GM23338 (cell line): Measurements from ENCODE around the gene PTGIS. TPM values are rescaled to one million over a fixed set of nuclear protein-coding genes. Genes with fewer than 3 reads are reported as not detected.

ENCODE experiments used
- ATAC-seq: fragments of 200-7000 bp; cut with Tn5 transposase; 3 replicates; pipeline ENCODE4 v1.9.1; 2020
- DNase-seq: peaks from one replicate; pipeline ENCODE4 v3.0.0-alpha.2; 2015; ENCODE audit warnings: low spot score
- H2AFZ ChIP-seq: fragments of 200-600 bp; sonication (generic); 2 replicates; pipeline ENCODE4 v1.8.0; 2016; ENCODE audit warnings: antibody characterized with exemption, mild to moderate bottlenecking, moderate library complexity
- H3F3A ChIP-seq: fragments of 200-600 bp; sonication (generic); replicated peaks from 2 replicates; pipeline ENCODE4 v1.8.0; 2017; ENCODE audit warnings: antibody characterized with exemption, mixed run types, low read depth
- H3K27ac ChIP-seq: fragments of 200-600 bp; sonication (generic); 2 replicates; pipeline ENCODE4 v1.6.1; 2016; ENCODE audit warnings: low read depth
- H3K27me3 ChIP-seq: fragments of 200-600 bp; sonication (generic); 2 replicates; pipeline ENCODE4 v1.8.0; 2016; ENCODE audit warnings: mild to moderate bottlenecking, mixed run types, moderate library complexity; ENCODE audit not compliant: insufficient read depth
- H3K36me3 ChIP-seq: fragments of 200-600 bp; sonication (generic); 2 replicates; pipeline ENCODE4 v1.8.0; 2016; ENCODE audit warnings: mild to moderate bottlenecking; ENCODE audit not compliant: insufficient read depth
- H3K4me1 ChIP-seq: fragments of 200-600 bp; sonication (generic); 2 replicates; pipeline ENCODE4 v1.8.0; 2016; ENCODE audit warnings: mild to moderate bottlenecking, moderate library complexity; ENCODE audit not compliant: insufficient read depth
- H3K4me2 ChIP-seq: fragments of 200-600 bp; sonication (generic); 2 replicates; pipeline ENCODE4 v1.7.1; 2017; ENCODE audit warnings: mixed run types
- H3K4me3 ChIP-seq: fragments of 200-600 bp; sonication (generic); 2 replicates; pipeline ENCODE4 v1.6.1; 2016; ENCODE audit warnings: mixed run types
- H3K79me2 ChIP-seq: fragments of 200-600 bp; sonication (generic); replicated peaks from 2 replicates; pipeline ENCODE4 v1.8.0; 2017; ENCODE audit warnings: mild to moderate bottlenecking; ENCODE audit not compliant: insufficient read depth
- H3K9me2 ChIP-seq: fragments of 200-600 bp; sonication (generic); 2 replicates; pipeline ENCODE4 v1.8.0; 2017; ENCODE audit not compliant: insufficient read depth
- H4K20me1 ChIP-seq: fragments of 200-600 bp; sonication (generic); replicated peaks from 2 replicates; pipeline ENCODE4 v1.8.0; 2017; ENCODE audit warnings: mild to moderate bottlenecking; ENCODE audit not compliant: insufficient read depth
- H3K27ac Mint-ChIP-seq: 2 replicates; pipeline ENCODE4 v1.8.0; 2020; ENCODE audit warnings: inconsistent platforms, mild to moderate bottlenecking, moderate library complexity, mixed read lengths
- H3K27me3 Mint-ChIP-seq: 3 replicates; pipeline ENCODE4 v1.8.0; 2022; ENCODE audit warnings: low read depth, mild to moderate bottlenecking, moderate library complexity, mixed read lengths, inconsistent platforms; ENCODE audit not compliant: insufficient read depth, poor library complexity
- H3K36me3 Mint-ChIP-seq: 3 replicates; pipeline ENCODE4 v1.8.0; 2021; ENCODE audit warnings: low read depth, mild to moderate bottlenecking, inconsistent platforms, moderate library complexity, mixed read lengths
- H3K4me1 Mint-ChIP-seq: 3 replicates; pipeline ENCODE4 v1.8.0; 2020; ENCODE audit warnings: mild to moderate bottlenecking, inconsistent platforms, mixed read lengths
- H3K4me3 Mint-ChIP-seq: 3 replicates; pipeline ENCODE4 v1.8.0; 2021; ENCODE audit warnings: moderate library complexity, mild to moderate bottlenecking, inconsistent platforms, mixed read lengths
- H3K9me3 Mint-ChIP-seq: 3 replicates; pipeline ENCODE4 v1.8.0; 2020; ENCODE audit warnings: moderate library complexity, mild to moderate bottlenecking, inconsistent platforms, mixed read lengths
- EZH2 ChIP-seq: fragments of 200-600 bp; sonication (generic); IDR thresholded peaks from one replicate; pipeline ENCODE4 v1.8.0; 2017; ENCODE audit warnings: antibody characterized with exemption, mild to moderate bottlenecking, low read depth; ENCODE audit not compliant: unreplicated experiment
- EZH2phosphoT487 ChIP-seq: fragments of 200-600 bp; sonication (generic); IDR thresholded peaks from one replicate; pipeline ENCODE4 v1.8.1; 2018; ENCODE audit warnings: antibody characterized with exemption; ENCODE audit not compliant: unreplicated experiment
- NANOG ChIP-seq: IDR thresholded peaks from 2 replicates; pipeline ENCODE4 v1.6.1; 2016; ENCODE audit warnings: antibody characterized with exemption, borderline replicate concordance
- POLR2AphosphoS5 ChIP-seq: IDR thresholded peaks from 2 replicates; pipeline ENCODE4 v1.6.1; 2016; ENCODE audit warnings: antibody characterized with exemption, low read depth
- STAT1 ChIP-seq: IDR thresholded peaks from one replicate; pipeline ENCODE4 v1.6.1; 2016; ENCODE audit warnings: antibody characterized with exemption; ENCODE audit not compliant: unreplicated experiment
- ZNF114 ChIP-seq: fragments of 250-450 bp; sonication (Bioruptor Pico); IDR thresholded peaks from 2 replicates; pipeline ENCODE4 v1.5.0; 2020; ENCODE audit warnings: mild to moderate bottlenecking, moderate library complexity
- ZNF331 ChIP-seq: fragments of 250-450 bp; sonication (Bioruptor Pico); IDR thresholded peaks from 2 replicates; pipeline ENCODE4 v1.5.0; 2020; ENCODE audit warnings: low read depth, mild to moderate bottlenecking, moderate library complexity
- polyA plus RNA-seq: library from polyadenylated mRNA; unstranded; fragments of >200 nt; fragmentation: Nextera tagmentation; extraction: Ambion mirVana; gene quantifications from 2 replicates; pipeline ENCODE4 v1.2.1, GENCODE V29; 2016
- total RNA-seq: library from RNA; depleted of rRNA; stranded (reverse); fragments of >200 nt; shearing (Covaris generic); gene quantifications from 2 replicates; pipeline ENCODE4 v1.2.3, GENCODE V29; 2014
- TF ChIP-seq, protein P1 (sequence below): IDR thresholded peaks from 2 replicates; pipeline ENCODE4 v1.6.1; 2016; ENCODE audit warnings: antibody characterized with exemption
- TF ChIP-seq, protein P2 (sequence below): IDR thresholded peaks from one replicate; pipeline ENCODE4 v1.6.1; 2018; ENCODE audit warnings: antibody characterized with exemption; ENCODE audit not compliant: unreplicated experiment

Gene PTGIS
- total and polyA plus RNA-seq, 2 experiments from 2014 or later, result 6.6 to 28.7 TPM

DNA sequence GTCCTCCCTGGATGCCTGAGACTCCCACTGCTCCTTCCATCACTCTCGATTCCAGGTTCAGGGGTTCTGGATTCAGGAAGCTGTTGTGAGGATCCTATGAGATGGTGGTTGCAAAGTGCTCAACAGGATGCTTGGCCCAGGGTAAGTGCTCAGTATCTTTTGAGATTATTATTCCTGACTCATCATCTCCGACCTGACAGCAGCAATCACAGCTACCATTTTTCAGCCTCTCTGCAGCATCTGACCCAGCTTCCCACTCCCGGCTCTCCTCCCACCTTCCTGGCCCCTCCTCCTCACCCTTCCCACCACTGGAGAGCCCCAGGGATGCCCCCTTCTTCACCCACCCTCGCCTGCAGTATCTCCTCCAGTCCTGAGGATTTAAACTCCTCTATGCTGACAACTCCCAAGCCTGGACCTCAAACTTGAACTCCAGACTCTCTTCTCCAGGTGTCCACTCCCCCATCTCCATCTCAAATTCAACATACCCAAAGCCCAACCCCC is 48.7 kb downstream of the PTGIS start (continued):
- TF ChIP-seq ZNF331 (CRISPR knock-in tag) (no peak), ZNF114 (CRISPR knock-in tag) (no peak), NANOG (no peak), EZH2 (no peak), POLR2AphosphoS5 (no peak), EZH2phosphoT487 (no peak), STAT1 (no peak)
- TF ChIP-seq, protein P1, sequence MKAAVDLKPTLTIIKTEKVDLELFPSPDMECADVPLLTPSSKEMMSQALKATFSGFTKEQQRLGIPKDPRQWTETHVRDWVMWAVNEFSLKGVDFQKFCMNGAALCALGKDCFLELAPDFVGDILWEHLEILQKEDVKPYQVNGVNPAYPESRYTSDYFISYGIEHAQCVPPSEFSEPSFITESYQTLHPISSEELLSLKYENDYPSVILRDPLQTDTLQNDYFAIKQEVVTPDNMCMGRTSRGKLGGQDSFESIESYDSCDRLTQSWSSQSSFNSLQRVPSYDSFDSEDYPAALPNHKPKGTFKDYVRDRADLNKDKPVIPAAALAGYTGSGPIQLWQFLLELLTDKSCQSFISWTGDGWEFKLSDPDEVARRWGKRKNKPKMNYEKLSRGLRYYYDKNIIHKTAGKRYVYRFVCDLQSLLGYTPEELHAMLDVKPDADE, result no peak

DNA sequence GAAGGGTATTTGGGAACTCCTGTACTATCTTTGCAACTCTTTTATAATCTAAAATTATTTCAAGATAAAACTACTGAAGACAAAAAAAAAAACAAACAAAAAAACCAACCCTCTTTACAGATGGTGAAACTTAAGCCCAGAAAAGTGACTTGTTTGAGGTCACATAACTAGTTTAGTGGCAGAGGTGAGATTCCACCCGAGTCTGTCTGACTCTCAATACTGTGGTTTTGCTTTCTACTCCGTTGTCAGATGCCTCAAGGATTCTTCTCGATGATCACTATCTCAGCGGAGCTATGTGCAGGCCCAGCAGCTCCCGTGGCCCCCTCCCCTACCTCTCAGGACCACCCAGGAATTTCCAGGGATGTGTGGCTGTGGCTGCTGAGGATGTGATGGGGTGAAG is 49.4 kb downstream of the PTGIS start:
- Histone ChIP-seq H3K27me3 (no peaks in the 10 kb centered on the region), H2AFZ (no peak overlapping the region), H3K9me2 (no peaks in the 10 kb centered on the region), H3K36me3 (no peaks in the 10 kb centered on the region), H3K4me2 (no peak overlapping the region), H3K79me2 (no peaks in the 10 kb centered on the region), H3K4me1 (no peaks in the 10 kb centered on the region), H4K20me1 (no peaks in the 10 kb centered on the region), H3K4me3 (no peak overlapping the region), H3F3A (no peaks in the 10 kb centered on the region), H3K27ac (no peak overlapping the region)
- DNase-seq, result no peak
- no peaks in the 10 kb centered on the region for H3K9me3 Mint-ChIP-seq
- no peak overlapping the region for H3K4me3 Mint-ChIP-seq
- TF ChIP-seq STAT1, result no peak
- no peak for ATAC-seq
- H3K4me1 Mint-ChIP-seq, result peaks cover 4% of the 10 kb centered on the region; the same call in 2 of the 3 replicates
- peaks cover 7% of the 10 kb centered on the region for H3K27me3 Mint-ChIP-seq
- peaks cover 22% of the 10 kb centered on the region for H3K36me3 Mint-ChIP-seq
- no peak overlapping the region for H3K27ac Mint-ChIP-seq

DNA sequence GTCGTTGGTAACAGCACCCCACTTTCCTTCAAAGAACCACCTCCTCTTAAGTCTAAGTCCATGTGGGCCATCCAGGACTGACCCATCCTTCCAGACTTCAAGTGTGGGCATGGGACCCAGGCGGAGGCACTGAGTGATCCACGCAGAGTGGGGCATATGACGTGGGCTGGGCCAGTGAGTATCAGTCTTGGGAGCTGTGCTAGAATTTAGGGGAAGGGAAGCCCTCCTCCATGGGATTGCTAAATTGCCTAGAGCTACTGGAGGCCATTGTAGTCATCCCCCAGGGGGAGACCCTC is 50.2 kb downstream of the PTGIS start:
- Mint-ChIP-seq H3K4me3 (no peak overlapping the region), H3K4me1 (peaks cover 4% of the 10 kb centered on the region; the same call in 2 of the 3 replicates), H3K27ac (no peak overlapping the region), H3K36me3 (peaks cover 17% of the 10 kb centered on the region; the same call in 2 of the 3 replicates), H3K9me3 (no peaks in the 10 kb centered on the region), H3K27me3 (peaks cover 7% of the 10 kb centered on the region)
- Histone ChIP-seq H3K4me3 (no peak overlapping the region), H4K20me1 (no peaks in the 10 kb centered on the region), H3K27ac (no peak overlapping the region), H2AFZ (no peak overlapping the region), H3K79me2 (no peaks in the 10 kb centered on the region), H3K4me2 (no peak overlapping the region), H3K27me3 (no peaks in the 10 kb centered on the region), H3K9me2 (no peaks in the 10 kb centered on the region), H3F3A (no peaks in the 10 kb centered on the region), H3K36me3 (no peaks in the 10 kb centered on the region), H3K4me1 (no peaks in the 10 kb centered on the region)
- DNase-seq, result no peak
- no peak for ATAC-seq
- TF ChIP-seq EZH2 (no peak), STAT1 (no peak), ZNF331 (CRISPR knock-in tag) (no peak)
- TF ChIP-seq, protein P2, sequence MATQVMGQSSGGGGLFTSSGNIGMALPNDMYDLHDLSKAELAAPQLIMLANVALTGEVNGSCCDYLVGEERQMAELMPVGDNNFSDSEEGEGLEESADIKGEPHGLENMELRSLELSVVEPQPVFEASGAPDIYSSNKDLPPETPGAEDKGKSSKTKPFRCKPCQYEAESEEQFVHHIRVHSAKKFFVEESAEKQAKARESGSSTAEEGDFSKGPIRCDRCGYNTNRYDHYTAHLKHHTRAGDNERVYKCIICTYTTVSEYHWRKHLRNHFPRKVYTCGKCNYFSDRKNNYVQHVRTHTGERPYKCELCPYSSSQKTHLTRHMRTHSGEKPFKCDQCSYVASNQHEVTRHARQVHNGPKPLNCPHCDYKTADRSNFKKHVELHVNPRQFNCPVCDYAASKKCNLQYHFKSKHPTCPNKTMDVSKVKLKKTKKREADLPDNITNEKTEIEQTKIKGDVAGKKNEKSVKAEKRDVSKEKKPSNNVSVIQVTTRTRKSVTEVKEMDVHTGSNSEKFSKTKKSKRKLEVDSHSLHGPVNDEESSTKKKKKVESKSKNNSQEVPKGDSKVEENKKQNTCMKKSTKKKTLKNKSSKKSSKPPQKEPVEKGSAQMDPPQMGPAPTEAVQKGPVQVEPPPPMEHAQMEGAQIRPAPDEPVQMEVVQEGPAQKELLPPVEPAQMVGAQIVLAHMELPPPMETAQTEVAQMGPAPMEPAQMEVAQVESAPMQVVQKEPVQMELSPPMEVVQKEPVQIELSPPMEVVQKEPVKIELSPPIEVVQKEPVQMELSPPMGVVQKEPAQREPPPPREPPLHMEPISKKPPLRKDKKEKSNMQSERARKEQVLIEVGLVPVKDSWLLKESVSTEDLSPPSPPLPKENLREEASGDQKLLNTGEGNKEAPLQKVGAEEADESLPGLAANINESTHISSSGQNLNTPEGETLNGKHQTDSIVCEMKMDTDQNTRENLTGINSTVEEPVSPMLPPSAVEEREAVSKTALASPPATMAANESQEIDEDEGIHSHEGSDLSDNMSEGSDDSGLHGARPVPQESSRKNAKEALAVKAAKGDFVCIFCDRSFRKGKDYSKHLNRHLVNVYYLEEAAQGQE, result no peak
